ES-I3 (cell line): Measurements from ENCODE around the gene C2orf78.

ENCODE experiments used
- H3K36me3 ChIP-seq: 2 replicates; pipeline ENCODE4 v1.6.1; 2013; ENCODE audit warnings: mild to moderate bottlenecking, low read length, control low read depth, moderate library complexity; ENCODE audit not compliant: insufficient read depth
- H3K4me1 ChIP-seq: 2 replicates; pipeline ENCODE4 v1.6.1; 2013; ENCODE audit warnings: mild to moderate bottlenecking, control low read depth, low read length; ENCODE audit not compliant: insufficient read depth
- H3K9ac ChIP-seq: 2 replicates; pipeline ENCODE4 v1.6.1; 2013; ENCODE audit warnings: low read depth, mild to moderate bottlenecking, low read length, moderate library complexity
- H3K9me3 ChIP-seq: 2 replicates; pipeline ENCODE4 v1.6.1; 2013; ENCODE audit warnings: mild to moderate bottlenecking, low read length, moderate library complexity; ENCODE audit not compliant: control insufficient read depth, insufficient read depth

C2orf78 gene

DNA sequence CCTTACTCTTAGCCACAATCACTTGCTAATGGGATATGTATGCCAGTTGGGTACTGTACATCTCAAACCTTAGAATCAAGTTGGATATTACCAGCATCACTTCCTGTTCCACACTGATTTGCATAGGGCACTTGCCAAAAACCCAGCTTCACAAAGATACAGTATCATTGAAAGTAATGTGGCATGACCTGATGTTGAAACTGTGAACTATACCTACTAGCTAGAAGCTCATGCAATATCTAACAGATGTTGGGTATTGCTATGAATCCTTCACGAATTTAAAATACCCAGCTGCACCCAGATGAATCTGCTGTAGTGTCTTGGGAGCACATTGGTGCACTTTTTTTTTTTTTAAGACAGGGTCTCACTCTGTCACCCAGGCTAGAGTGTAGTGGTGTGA lies 38.3 kb downstream of the C2orf78 start:
- Histone ChIP-seq H3K4me1 (no peaks in the 10 kb centered on the region), H3K9me3 (no peaks in the 10 kb centered on the region), H3K9ac (no peak overlapping the region), H3K36me3 (no peaks in the 10 kb centered on the region)

DNA sequence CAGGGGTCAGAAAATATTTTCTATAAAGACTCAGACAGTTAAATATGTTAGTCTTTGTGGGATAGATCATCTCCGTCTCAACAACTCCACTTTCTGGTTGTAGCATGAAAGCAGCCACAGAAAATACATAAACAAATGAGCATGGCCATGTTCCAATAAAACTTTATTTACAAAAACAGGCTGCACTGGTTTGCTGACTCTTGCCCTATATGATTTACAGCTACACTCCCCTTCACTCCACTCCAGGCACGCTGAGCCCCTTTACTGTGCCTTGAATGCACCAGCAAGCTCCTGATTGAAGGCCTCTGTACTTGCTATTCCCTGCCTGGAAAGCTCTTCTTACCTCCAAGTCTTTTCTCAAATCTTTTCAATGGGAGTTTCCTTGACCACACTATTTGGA lies 39.0 kb downstream of the C2orf78 start:
- no peaks in the 10 kb centered on the region for H3K9me3 ChIP-seq
- no peaks in the 10 kb centered on the region for H3K36me3 ChIP-seq
- no peak overlapping the region for H3K9ac ChIP-seq
- no peaks in the 10 kb centered on the region for H3K4me1 ChIP-seq

DNA sequence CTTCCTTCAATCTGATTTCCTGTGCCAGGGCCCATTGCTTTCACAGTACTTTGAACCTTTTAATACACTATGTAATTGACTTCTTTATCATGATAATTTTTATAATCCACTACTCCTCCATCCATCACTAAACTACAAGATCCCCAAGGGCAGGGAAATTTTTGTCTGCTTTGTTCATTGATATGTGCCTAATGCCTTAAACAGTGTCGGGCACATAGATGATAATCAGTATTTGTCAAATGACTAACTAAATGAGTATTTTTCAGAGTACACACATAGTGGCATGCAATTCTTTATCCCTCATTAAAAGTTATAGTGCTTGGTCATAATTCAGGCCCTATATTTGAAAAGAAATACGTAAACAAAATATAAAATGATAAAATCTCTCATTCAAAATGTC lies 39.4 kb downstream of the C2orf78 start:
- Histone ChIP-seq H3K4me1 (no peaks in the 10 kb centered on the region), H3K9ac (no peak overlapping the region), H3K9me3 (no peaks in the 10 kb centered on the region), H3K36me3 (no peaks in the 10 kb centered on the region)

DNA sequence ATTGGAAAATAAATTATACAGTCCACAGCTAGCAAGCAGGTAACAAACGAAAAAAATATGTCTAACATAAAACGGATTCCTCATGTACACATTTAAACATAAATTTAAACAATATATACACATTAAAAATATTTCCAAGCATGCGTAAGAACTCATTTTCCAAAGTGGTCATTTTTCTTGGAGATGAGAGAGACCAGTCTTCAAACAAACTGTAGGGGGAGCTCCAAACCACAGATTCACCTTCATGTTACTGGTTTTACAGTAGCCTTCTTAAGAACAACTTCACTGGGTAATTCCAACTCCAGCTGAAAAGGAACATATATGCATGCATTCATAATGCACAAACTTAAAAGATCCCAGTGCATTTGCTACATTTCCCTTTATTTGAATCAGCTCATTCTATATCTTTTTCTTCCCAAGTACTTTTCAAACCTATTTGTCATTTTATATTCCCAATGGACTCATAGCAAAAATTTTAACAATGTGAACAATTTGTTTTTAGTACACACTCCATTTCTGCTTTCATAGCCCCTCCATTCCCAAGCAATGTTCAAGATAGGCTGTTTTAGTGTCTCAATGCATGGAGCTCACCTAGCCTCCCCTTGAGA lies 40.0 kb downstream of the C2orf78 start:
- Histone ChIP-seq H3K4me1 (no peaks in the 10 kb centered on the region), H3K36me3 (no peaks in the 10 kb centered on the region), H3K9me3 (no peaks in the 10 kb centered on the region), H3K9ac (no peak overlapping the region)

DNA sequence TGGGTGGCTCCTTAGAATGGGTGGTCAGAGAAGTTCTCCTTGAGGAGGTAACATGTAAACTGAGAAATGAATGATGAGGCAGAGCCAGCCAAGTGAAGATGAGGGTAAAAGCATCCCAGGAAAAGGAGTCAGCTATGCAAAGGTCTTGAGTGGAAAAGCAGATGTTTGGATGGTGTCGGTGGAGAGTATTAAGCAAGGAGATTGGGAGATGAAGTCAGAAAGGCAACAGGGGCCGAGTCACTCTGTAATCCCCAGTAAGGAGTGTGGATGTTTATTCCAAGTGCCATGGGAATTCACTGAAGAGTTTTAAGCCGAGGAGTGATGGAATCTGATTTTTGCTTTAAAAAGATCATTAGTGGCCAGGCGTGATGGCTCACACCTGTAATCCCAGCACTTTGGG lies 41.4 kb downstream of the C2orf78 start:
- no peaks in the 10 kb centered on the region for H3K36me3 ChIP-seq
- no peaks in the 10 kb centered on the region; the same call in 1 of the 2 replicates for H3K4me1 ChIP-seq
- H3K9ac ChIP-seq, result no peak overlapping the region
- H3K9me3 ChIP-seq, result no peaks in the 10 kb centered on the region

DNA sequence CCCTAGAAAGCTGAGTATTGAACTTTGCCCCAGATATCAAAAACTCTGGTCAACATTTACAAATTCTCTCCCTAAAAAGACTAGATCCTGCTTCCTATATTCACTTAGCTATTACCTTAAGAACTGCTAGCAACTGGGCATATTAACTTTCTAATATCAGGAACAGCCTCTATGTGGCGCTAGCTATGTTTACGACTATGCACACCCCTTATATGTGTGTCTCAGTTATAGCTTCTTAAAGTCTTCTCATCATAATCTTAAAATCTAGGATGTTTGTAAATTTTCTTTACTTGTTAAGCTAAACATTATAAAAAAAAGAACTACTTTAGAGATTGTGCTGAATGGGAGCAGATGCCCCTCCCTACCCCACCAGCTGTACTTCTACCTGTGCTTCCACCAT lies 43.0 kb downstream of the C2orf78 start:
- H3K4me1 ChIP-seq, result no peaks in the 10 kb centered on the region; the same call in 1 of the 2 replicates
- no peaks in the 10 kb centered on the region for H3K9me3 ChIP-seq
- no peak overlapping the region for H3K9ac ChIP-seq

DNA sequence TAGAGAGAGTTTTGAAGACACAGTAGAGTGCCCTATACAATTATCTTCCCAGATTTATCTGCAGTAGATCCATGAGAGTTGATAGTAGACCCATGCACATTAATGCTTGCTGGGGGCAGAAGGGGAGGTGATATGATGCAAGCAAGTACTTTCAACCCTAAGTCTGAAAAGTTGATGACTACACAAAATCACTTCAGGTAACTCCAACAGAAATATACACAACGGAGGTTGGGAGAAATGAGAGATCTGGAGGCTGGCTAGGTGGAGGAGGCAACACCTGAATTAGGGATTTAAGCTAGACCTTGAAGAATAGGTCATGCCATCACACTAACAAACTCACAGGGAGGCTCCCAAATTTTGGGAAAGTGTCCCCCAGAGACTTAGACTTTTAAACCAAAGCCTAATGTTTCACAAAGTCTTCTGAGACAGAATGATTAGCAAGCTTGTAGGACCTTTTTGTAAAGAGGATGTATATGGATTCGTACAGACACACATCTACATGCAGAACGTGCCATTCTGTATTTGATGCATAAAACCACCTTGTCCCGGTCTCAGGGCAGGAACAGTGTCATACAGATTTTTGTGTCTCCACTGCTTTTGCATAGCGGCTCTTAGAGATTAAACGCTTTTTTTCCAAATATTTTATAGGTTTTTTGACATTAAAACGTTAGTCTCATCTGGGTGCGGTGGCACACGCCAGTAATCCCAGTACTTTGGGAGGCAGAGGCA lies 43.8 kb downstream of the C2orf78 start:
- H3K4me1 ChIP-seq, result no peaks in the 10 kb centered on the region; the same call in 1 of the 2 replicates
- no peaks in the 10 kb centered on the region for H3K9me3 ChIP-seq
- peak overlapping the region; percentile 87; the same call in 1 of the 2 replicates for H3K9ac ChIP-seq
- H3K36me3 ChIP-seq, result peaks cover 6% of the 10 kb centered on the region

More for the DNA sequence above, 43.0 kb downstream of the C2orf78 start:
- H3K36me3 ChIP-seq, result peaks cover 2% of the 10 kb centered on the region; the same call in 1 of the 2 replicates

DNA sequence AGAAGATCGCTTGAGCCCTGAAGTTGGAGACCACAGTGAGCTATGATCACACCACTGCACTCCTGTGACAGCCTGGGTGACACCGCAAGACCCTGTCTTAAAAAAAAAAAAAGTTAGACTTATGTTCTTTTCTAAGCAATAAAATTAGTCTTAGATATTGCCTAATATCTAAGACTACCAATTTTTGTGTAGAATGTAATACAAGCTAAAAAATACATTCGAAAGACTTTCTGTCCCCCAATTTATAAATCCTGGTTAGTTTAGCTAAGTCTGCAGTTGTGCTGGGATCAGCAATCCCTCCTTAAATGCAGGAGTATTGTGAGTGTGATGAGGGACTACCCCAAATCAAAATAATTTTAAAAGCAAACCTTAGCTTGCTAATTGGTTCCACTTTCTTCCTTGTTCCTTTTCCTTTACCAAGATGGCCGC lies 44.4 kb downstream of the C2orf78 start:
- H3K9me3 ChIP-seq, result no peaks in the 10 kb centered on the region
- no peaks in the 10 kb centered on the region; the same call in 1 of the 2 replicates for H3K4me1 ChIP-seq
- H3K36me3 ChIP-seq, result peaks cover 6% of the 10 kb centered on the region
- peak overlapping the region; percentile 87; the same call in 1 of the 2 replicates for H3K9ac ChIP-seq

DNA sequence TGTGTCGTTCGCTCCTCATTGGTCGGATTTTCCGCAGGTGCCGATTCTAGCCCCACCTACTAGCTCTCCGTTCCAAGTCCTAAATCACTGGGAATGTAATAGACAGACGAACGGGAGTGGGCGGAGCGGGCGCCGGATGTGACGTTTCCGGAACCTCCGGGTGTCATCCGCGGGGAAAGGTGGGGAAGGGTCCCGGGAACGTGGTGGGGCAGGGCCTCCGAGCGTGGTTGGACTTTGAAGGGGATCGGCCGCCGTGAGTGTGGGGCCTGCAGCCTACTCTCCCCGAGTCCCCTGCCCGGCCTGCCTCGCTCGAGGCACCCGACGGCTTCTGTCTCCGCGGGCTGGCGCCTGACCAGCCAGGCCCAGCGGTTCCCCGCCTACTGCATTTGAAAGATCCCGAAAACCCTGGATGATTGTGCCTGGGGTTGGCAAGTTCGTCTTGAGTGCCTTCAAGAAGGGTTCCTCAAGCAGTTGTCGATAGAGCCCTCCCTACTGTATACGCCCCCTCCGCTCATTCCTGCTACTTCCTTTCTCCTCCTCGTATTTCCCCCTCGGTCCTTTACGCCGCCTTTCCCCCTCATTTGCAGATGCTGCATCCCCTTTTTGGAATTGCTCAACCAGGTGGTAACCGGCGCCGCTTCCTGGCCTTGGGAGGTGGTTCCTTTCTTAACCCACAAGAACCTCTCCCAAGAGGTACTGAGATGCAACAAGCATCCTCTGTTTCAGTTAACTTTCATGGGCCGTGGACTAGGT lies 45.0 kb downstream of the C2orf78 start, which contains the start of gene STAMBP:
Gene STAMBP (plus strand): TSS at position 144 of the 753 bp plus-strand sequence. CDS start 1,896 bp downstream, outside the sequence.
- Histone ChIP-seq H3K36me3 (peaks cover 8% of the 10 kb centered on the region), H3K4me1 (no peaks in the 10 kb centered on the region; the same call in 1 of the 2 replicates), H3K9ac (peak within 1 kb of the TSS; percentile 87), H3K9me3 (no peaks in the 10 kb centered on the region)

DNA sequence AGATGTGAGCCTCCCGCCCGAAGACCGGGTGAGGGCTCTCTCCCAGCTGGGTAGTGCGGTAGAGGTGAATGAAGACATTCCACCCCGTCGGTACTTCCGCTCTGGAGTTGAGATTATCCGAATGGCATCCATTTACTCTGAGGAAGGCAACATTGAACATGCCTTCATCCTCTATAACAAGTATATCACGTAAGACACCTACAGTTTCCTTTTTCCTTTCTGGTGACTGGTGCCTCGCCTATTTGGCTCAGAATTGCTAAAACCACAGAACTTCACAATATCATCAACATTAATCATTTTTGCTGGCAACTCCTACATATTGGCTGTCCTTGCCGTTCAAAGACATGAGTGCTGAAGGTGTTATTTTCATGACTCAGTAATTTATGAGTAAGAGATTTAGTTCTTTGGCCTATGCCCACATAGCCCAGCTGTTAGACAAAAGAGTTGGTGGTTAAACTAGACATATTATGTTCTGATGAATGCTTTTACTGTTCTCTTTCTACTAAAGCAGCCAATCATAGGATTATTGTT lies 47.0 kb downstream of the C2orf78 start:
- Histone ChIP-seq H3K36me3 (peaks cover 8% of the 10 kb centered on the region), H3K9ac (no peak overlapping the region), H3K4me1 (no peaks in the 10 kb centered on the region; the same call in 1 of the 2 replicates), H3K9me3 (no peaks in the 10 kb centered on the region)

DNA sequence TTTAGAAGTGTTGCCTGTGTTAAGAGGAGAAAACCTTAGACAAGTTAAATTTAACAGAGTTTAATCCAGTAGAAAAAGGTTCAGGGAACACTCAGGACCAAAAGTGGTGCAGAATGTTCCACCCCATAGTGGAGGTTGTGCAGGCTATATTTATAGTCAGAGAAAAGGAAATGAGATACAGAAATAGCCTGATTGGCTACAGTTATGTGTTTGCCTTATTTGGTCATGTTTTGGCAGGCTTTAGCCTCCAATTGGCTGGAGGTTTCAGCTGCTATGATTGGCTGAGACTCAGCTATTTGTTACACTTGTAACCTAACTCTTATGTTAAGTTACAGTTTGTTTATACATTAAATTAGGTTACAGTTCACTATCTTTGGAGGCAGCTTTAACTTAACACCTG lies 48.9 kb downstream of the C2orf78 start:
- no peak overlapping the region for H3K9ac ChIP-seq
- H3K9me3 ChIP-seq, result no peaks in the 10 kb centered on the region
- H3K4me1 ChIP-seq, result no peaks in the 10 kb centered on the region; the same call in 1 of the 2 replicates
- H3K36me3 ChIP-seq, result peaks cover 8% of the 10 kb centered on the region

DNA sequence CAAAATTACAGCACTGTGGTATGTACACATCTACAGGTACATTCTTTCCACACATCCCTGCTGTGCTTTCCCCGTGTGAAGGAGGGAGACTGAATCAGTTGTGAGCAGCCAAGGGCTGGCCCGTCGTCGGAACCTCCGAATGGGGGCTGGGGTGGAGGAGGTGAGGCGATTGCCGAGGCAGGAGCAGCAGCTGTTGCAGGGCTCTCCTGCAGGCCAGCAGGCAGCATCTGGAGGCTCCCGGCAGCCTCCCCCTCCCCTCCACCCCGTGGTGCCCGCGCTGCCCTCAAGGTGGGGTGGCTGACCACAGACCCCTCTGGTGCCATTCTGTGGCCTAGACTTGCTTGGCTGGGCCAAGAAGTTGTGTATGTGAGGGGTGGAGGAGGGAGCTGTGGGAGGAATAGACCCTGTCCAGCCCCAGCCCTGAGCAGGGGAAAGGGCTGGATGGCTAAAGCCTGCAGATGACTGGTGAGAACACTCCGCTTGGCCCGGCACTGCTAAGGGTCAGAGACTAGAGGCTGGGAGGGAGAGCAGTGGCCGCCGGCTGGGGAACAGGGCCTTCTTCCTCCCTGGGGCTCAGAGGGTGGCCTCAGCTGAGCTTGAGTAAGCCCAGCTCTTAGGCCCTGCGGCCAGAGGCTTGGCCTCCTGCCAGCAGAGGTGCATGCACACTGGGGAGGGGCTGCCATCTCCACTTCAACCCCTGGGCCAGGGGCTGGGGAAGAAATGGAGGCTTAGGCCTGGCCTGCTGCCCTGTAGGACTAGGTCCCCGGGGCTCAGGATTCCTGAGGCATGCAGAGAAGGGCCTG lies 52.4 kb downstream of the C2orf78 start:
- Histone ChIP-seq H3K4me1 (no peaks in the 10 kb centered on the region), H3K9ac (no peak overlapping the region), H3K9me3 (no peaks in the 10 kb centered on the region), H3K36me3 (peaks cover 8% of the 10 kb centered on the region)

DNA sequence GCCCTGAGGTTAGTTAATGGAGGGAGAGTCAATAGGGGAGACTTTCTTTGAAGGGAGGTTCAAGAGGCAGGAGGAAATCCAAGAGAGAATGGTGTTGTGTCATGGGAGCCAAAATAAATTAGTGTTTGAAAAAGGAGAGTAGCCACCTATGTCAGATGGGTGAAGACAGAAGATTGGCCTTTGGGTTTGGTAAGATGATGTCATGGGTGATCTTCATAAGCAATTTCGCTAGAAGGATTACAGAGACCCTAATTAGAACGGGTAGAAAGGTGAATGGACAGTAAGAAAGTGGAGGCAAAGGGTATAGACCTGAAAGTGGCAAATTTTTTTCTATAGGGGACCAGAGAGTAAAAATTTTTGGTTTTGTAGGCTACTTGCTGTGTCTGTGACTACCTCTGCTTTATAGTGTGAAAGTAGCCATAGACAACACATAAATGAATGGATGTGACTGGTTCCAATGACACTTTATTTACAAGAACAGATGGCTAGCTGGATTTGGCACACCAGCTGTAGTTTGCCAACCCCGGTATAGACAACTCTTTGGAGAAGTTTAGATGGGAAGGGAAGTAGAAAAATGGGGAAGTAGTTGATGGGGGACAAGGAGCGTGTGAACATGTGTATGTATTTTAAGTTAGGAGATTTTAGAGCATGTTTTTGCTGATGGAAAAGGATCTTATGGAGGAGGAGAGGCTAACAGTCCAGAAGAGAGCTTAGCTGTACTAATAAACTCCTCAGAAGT lies 54.0 kb downstream of the C2orf78 start:
- H3K36me3 ChIP-seq, result peaks cover 2% of the 10 kb centered on the region; the same call in 1 of the 2 replicates
- no peaks in the 10 kb centered on the region for H3K9me3 ChIP-seq
- H3K9ac ChIP-seq, result no peak overlapping the region
- no peaks in the 10 kb centered on the region for H3K4me1 ChIP-seq
